HG02884 (cell line): ENCODE data around the gene SBNO1.
"Not testable (repeated sequence)": the region's sequence is repeated elsewhere in the genome, so short reads cannot be mapped to it uniquely, and the experiment has no call there.

ENCODE experiments used
- ATAC-seq: cut with Tn5 transposase; IDR thresholded peaks from one replicate; pipeline ENCODE4 v1.9.1; 2021; ENCODE audit warnings: mild to moderate bottlenecking, moderate library complexity; ENCODE audit not compliant: unreplicated experiment

SBNO1 gene

DNA sequence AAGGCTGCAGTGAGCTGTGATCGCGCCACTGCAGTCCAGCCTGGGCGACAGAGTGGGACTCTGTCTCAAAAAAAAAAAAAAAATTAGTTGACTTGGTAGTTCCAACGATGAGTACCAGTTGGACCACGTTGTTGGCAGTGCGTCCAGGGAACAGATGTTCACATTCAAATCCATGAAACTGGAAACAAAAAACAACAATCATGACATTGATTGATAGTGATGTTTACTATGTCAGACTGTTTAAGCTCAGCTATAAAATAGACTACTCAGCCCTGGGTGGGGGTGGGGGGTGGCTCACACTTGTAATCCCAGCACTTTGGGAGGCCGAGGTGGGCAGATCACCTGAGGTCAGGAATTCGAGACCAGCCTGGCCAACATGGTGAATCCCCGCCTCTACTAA lies 112.3 kb downstream of the SBNO1 start:
- not testable (repeated sequence) for ATAC-seq

DNA sequence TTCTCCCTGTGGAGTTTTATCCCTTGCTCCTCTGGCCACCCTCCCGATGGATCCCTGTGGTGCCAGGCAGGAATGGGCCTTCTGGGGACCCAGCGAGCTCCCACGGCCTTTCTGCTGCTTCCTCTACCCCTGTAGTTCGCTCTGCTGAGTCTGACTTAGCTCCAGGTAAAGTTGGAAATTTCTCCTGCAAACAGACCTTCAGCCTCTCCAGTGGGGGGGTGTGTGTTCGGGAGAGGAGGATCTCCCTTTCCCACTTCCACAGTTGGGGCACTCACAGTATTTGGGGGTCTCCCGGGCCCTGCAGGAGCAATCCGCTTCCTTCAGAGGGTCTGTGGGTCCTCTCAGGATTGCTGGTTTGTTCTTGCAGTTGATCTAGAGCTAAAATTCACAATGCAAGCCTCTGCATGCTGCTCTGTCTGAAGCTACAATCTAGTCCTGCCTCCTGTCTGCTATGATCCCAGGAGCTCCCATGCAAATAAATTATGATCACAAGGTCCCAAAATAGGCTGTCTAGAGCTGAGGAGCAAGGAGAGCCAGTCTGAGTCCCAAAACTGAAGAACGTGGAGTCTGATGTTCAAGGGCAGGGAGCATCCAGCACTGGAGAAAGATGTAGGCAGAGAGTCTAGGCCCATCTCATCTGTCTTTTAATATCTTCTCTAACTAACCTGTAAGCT lies 113.1 kb downstream of the SBNO1 start:
- ATAC-seq, result no peak

DNA sequence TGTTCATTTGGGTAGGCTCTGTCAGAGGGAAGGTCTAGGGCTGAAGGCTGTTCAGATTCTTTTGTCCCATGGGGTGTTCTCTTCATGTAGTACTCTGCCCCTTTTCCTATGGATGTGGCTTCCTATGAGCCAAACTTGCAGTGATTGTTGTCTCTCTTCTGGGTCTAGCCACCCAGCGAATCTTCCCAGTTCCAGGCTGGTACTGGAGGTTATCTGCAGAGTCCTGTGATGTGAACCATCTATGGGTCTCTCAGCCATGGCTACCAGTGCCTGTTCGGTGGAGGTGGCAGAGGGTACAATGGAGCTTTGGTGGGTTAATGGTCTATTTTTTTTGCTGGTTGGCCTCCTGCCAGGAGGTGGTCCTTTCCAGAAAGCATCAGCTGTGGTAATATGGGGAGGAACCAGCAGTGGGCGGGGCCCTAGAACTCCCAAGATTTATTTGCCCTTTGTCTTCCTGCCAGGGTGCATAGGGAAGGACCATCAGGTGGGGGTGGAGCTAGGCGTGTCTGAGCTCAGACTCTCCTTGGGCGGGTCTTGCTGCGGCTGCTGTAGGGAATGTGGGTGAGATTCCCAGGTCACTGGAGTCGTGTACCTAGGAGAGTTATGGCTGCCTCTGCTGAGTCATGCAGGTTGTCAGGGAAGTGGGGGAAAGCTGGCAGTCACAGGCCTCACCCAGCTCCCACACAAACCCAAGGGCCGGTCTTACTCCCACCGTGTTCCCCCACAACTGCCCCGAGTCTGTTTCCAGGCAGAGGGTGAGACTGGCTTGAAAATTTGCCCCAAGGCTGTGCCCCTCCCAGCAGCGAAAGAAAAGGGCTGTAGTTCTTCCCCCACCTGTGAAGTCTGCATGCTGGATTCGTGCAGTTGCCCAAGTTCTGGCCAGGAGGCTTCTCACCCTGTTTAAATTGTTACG lies 113.9 kb downstream of the SBNO1 start:
- ATAC-seq, result no peak

DNA sequence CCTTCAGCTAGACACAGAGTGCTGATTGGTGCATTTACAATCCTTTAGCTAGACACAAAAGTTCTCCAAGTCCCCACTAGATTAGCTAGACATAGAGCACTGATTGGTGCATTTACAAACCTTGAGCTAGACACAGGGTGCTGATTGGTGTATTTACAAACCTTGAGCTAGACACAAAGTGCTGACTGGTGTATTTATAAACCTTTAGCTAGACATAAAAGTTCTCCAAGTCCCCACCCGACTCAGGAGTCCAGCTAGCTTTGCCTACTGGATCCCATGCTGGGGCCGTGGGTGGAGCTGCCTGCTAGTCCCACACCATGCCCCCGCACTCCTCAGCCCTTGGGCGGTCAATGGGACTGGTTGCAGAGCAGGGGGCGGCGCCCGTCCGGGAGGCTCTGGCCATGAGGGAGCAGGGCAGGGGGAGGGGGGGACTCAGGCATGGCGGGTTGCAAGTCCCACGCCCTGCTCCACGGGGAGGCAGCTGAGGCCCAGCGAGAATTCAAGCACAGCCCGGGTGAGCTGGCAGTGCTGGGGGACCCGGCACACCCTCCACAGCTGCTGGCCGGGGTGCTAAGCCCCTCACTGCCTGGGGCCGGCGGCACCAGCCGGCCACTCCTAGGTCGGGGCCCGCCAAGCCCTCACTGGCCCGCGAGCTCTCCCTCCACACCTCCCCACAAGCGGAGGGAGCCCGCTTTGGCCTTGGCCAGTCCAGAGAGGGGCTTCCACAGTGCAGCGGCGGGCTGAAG lies 115.5 kb downstream of the SBNO1 start:
- ATAC-seq, result not testable (repeated sequence)

DNA sequence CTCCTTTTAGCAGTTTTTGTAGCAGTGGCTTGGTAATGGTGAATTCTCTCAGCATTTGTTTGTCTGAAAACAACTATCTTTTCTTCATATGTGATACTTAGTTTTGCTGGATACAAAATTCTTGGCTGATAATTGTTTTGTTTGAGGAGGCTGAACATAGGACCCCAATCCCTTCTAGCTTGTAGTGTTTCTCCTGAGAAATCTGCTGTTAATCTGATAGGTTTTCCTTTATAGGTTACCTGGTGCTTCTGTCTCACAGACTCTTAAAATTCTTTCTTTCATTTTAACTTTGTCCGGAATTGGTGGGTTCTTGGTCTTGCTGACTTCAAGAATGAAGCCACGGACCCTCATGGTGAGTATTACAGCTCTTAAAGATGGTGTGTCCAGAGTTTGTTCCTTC lies 116.5 kb downstream of the SBNO1 start:
- ATAC-seq, result not testable (repeated sequence)

DNA sequence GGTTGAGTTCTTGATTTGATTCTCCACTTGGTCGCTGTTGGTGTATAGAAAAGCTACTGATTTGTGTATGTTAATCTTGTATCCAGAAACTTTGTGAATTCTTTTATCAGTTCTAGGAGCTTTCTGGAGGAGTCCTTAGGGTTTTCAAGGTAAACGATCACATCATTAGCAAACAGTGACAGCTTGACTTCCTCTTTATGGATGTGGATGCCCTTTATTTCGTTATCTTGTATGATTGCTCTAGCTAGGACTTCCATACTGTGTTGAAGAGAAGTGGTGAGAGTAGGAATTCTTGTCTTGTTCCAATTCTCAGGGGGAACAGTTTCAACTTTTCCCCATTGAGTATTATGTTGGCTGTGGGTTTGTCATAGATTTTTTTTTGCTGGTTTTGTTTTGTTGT lies 119.0 kb downstream of the SBNO1 start:
- ATAC-seq, result no peak

DNA sequence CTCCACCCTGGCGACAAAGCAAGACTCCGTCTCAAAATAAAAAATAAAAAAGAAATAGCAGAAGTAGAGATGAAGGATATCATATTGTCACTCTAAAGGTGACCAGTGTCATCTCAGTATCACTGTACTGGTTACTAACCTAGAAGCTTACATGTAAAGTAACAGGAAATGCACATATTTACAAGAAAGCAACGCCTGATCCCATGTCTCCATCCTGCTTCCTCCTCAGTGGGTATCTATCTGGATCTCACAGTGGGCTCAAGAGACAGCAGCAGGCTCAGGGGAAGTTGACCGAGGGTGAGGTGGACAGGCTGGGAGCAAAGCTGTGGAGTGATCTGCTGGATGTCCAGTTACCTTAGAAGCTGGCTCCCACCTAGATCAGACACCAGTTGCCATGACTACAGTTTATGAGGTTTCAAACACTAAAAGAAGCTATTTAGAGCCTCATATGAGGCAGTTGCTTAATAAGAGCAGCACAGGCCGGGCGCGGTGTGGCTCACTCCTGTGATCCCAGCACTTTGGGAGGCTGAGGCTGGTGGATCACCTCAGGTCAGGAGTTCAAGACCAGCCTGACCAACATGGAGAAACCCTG lies 120.9 kb downstream of the SBNO1 start:
- no peak for ATAC-seq

DNA sequence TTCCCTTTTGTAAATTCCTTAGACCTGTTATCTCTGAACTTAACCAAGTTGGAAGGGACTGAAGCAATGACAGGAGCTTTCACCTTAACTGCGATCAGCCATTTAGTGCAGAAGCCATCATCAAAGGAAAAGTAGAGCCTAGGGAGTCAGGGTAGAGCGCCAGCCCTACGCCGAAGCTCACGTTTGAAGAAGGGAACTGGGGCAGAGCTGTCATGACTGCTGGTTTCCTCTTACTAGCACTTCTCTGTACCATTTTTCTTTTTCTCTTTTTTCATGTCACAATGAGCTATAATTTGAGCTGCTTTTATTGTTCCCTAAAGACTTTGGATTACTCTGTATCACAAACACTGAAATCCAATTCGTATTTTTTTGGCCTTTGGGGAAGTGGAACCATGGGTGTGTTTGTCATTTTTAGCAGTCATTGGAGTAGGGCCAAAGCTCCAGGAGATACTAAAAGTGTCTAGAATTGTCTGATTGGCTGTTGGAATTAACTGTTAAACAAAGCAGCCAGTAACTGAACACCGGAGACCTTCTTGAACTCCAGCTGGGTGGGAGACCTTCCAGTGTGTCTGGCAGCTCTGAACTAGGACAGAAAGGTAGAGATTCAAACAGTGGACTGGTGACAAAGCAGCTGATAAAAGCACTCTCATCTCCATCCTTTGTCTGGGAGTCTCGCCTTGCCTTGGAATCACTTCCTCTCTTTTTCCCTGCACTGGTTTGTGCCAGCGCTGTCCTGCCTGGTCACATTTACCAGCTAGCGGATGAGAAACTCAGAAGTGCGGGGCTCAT lies 122.3 kb downstream of the SBNO1 start:
- no peak for ATAC-seq
